ENCODE results near the gene TOP1. TPM values are rescaled to one million over a fixed set of nuclear protein-coding genes. Genes with fewer than 3 reads are reported as not detected.
A peak's percentile ranks its signal among the peaks of the same experiment; 100 is the strongest.
"Not testable (repeated sequence)": the region's sequence is repeated elsewhere in the genome, so short reads cannot be mapped to it uniquely, and the experiment has no call there.

Gene TOP1
- total RNA-seq, 1 donor, result 5.7 TPM

DNA sequence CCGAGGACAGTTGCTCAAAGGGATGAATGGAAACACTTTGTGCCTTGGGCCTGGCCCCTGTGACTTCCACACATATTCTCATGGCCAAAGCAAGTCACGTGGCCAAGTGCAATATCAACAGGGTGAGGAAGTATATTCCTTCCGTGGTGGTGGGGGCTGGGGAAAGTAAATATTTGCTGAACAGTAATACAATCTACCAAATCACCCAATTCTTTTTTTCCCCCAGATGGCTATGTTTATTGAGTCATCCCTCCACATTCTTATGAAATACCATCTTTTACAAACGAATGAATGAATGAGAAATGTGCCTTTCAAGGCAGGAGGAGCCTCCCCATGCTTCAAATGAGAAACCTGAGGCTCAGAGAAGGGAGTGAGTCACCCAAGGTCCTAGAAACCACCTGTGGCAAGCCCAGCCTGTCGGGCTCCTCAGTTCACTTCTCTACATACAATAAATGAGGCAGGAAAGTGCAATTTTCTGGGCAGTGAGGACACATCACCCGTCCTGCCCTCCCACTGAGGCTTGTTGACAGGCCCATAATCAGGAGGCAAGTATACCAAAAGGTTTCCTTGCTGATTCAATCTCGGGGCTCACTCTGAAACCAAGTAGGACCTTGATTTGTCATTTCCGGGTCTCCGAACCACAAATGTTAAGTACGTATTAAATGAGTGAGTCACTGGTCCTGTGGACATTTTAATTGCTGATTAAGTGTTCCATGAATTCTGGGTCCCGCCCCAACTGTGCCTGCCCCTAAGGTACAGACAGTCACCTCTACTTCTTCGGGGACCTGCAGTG lies 25.3 kb upstream of the TOP1 start:
- DNase-seq (ENCODE audit: low read depth in 2 of 3, low spot score in 2 of 3), result peak; percentile 42 to 88 (median 83)

GRCh38 chr20:41003936-41004294 lies 24.7 kb upstream of the TOP1 start:
- DNase-seq (ENCODE audit: low read depth in 2 of 3, low spot score in 2 of 3), result not testable (repeated sequence)

- no peak for DNase-seq (ENCODE audit: low read depth in 2 of 3, low spot score in 2 of 3)
Measured at GRCh38 chr20:41004531-41005360, 23.9 kb upstream of the TOP1 start.

- no peak for DNase-seq (ENCODE audit: low read depth in 2 of 3, low spot score in 2 of 3)
Measured at GRCh38 chr20:41005361-41005729, 23.3 kb upstream of the TOP1 start.

GRCh38 chr20:41006126-41006935 lies 22.3 kb upstream of the TOP1 start:
- DNase-seq (ENCODE audit: low read depth in 2 of 3, low spot score in 2 of 3), result no peak

DNA sequence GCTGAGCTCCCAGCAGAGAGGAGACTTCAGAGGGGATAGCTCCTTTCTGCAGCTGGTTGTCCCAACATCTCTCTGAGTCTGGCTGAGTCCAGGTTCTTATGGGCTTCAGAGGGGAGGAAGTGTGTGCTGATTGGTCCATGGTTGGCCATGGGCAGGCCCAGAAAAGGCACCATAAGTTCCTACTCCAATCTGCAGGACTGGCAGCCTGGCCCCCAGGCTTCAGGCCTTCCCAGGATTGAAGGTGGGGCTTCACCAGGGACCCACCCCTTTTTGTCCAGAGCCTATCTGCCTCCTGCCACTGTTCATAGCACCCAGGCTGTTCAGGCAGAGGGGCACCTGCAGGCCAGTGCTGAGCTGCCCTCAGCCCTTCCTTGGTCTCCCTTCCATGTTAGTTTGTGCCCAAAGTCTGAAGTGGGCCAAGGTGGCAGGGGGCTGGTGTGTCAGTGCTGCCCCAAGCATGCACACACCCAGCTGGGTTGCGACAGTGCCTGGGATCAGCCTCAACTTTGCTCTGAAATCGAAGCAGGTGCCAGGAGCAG lies 21.6 kb upstream of the TOP1 start:
- no peak for DNase-seq (ENCODE audit: low read depth in 2 of 3, low spot score in 2 of 3)

- no peak for DNase-seq (ENCODE audit: low read depth in 2 of 3, low spot score in 2 of 3)
Measured at GRCh38 chr20:41007481-41007880, 21.1 kb upstream of the TOP1 start.

GRCh38 chr20:41009946-41010345 lies 18.7 kb upstream of the TOP1 start:
- no peak for DNase-seq (ENCODE audit: low read depth in 2 of 3, low spot score in 2 of 3)

GRCh38 chr20:41011551-41012067 lies 17.0 kb upstream of the TOP1 start:
- peak in 1 of 3 donors; percentile 40 for DNase-seq (ENCODE audit: low read depth in 2 of 3, low spot score in 2 of 3)

- no peak for DNase-seq (ENCODE audit: low read depth in 2 of 3, low spot score in 2 of 3)
Measured at GRCh38 chr20:41014561-41015088, 14.0 kb upstream of the TOP1 start.

DNA sequence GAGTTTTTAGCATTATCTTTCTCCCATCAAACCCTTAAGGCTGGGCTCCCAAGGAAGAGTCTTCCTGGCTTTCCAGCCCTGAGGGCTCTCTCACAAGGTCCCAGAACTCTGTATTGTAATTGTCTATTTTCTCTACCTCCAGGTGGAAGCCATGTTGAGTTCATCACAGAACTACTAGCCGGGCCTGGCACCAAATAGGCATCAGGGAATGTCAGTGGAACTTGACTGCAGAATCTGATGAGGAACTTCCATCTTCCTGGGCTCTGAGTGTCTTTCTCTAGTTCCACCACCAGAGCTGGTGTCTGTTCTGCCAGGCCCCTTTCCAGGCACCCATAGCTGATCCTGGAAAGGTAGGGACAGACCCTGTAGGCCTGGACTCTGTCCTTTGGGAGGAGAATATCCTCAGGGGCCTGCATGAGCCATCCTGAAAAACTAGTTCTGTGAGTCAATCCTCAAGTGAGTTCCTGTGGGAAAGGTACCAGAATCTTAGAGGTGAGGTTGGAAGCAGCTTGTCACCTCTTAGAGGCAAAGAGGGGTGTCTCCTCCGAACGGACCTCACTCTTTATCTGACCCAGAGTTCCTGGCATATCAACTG lies 11.1 kb upstream of the TOP1 start:
- DNase-seq (ENCODE audit: low read depth in 2 of 3, low spot score in 2 of 3), result no peak

- no peak for DNase-seq (ENCODE audit: low read depth in 2 of 3, low spot score in 2 of 3)
Measured at GRCh38 chr20:41018153-41018552, 10.5 kb upstream of the TOP1 start.

- DNase-seq (ENCODE audit: low read depth in 2 of 3, low spot score in 2 of 3), result no peak
Measured at GRCh38 chr20:41023549-41023948, 5.1 kb upstream of the TOP1 start.

DNA sequence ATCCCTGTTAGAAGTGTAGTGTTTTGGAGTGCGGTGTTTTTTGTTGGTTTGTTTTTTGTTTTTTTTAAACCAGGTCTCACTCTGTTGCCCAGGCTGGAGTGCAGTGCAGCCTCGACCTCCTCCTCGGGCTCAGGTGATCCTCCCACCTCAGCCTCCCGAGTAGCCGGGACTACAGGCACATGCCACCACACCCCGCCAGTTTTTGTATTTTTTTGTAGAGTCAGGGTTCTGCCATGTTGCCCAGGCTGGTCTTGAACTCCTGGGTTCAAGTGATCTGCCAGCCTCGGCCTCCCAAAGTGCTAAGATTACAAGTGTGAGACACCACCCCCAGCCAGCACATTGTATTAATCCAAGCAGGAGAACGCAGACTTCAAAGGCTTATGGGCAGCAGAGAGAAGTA lies 1.3 kb upstream of the TOP1 start:
- no peak for DNase-seq (ENCODE audit: low read depth in 2 of 3, low spot score in 2 of 3)

DNA sequence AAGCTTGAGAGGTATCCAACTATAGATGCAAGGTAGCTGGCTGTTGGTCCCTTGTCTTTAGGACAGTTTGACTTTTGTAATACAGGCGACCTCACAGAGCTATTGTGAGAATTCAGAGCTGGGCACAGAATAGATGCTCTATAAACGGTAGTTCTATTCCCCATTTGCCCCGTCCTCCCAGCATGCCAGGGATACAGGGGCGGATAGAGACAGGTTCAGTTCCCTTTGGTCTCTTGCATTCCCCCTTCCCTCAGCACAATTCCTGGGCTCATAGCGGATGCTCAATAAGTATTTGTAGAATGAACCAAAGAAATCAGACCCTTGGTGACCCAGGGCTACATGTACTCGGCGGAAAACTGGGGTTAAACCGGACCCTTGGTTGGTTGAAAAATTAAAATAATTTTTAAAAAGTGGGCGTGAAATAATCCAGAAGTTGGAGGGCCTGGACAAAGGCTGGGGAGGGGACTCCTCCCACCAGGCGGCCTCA lies 707 bp upstream of the TOP1 start:
- no peak for DNase-seq (ENCODE audit: low read depth in 2 of 3, low spot score in 2 of 3)

DNA sequence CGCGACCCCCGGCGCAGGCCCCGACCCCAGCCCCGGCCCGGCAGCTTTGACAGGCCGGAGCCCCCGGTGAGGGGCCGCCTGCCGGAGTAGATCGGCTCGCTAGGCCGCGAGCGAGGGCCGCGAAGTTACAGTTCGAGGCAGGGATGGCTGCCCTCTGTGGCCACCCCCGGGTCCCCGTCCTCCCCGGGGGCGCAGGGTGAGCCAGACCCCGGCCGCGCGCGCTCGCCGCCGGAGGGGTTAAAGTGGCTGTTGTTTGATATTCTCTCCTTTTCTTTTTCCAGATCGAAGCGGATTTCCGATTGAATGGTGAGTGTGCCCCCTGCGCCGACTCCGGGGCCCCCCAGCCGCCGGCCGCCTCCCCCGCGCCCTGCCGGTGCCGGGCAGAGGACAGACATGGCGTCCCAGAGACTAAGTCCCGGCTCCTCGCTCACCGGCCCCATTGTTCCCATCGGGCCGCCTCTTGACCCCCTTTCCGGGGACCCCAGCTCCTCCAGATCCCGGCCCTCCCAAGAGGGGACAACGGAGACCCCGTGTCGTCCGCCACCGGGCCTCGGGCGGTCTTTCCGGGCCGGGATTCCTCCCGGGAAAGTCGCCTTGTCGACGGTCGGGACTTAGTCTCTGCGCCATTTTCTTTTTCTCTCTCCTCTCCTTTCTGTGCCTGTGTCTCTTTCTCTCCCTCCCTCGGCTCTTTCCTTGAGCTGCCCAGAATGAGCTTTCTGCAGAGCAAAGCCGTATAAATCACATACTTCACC lies 704 bp downstream of the TOP1 start:
- DNase-seq (ENCODE audit: low read depth in 2 of 3, low spot score in 2 of 3), result peak in 1 of 3 donors; percentile 30

DNA sequence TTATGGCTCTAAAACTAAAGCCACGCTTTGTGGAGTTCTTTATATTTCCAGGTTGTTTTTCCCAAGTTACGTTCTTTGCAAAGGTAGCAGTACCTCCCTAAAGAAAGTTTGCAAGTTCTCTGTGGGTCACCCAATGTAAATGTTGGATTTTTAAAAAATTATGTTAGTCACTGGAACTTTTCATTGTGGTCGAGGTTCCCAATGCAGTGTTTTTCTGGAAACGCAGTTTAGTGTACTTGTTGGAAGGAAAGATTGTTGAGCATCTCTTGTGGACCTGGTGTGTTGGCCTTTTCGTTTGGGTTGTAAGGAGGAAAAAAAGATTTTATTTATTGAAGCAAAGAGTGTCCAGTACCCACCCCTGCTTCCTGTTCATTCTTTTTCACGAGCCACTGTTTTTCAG lies 1.4 kb downstream of the TOP1 start:
- no peak for DNase-seq (ENCODE audit: low read depth in 2 of 3, low spot score in 2 of 3)

DNA sequence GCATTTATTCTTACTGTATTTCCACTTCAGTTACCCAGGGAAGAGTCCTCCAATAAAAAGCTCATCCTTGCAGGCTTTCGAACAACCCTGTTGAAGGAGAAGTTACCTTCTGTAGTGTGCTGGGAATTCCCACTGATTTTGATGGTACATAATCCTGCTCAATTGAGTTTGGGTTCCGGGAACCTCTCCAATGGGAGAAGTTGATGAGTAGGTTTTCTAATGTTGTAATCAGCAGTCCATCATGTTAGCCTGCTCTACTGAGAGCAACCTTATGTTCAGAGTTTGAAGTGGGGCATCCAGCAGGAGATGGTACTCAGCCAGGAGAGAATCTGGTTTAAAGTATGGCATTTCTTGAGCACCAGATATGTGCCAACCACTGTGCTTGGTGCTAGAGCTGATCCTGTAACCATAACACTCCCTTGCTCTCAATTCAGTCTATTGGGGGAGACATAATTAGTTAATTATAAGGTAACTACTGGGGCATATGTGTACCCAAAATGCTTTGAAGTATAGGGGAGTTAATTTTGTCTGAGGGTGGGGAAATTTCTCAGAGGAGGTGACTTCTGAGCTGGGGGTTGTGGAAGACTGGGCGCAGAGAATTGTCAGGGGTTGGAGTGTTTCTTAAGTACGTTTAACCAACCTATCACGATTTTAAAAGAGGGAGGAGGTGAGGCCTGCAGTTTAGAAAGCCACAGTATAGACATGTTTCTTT lies 2.1 kb downstream of the TOP1 start:
- DNase-seq (ENCODE audit: low read depth in 2 of 3, low spot score in 2 of 3), result no peak

DNA sequence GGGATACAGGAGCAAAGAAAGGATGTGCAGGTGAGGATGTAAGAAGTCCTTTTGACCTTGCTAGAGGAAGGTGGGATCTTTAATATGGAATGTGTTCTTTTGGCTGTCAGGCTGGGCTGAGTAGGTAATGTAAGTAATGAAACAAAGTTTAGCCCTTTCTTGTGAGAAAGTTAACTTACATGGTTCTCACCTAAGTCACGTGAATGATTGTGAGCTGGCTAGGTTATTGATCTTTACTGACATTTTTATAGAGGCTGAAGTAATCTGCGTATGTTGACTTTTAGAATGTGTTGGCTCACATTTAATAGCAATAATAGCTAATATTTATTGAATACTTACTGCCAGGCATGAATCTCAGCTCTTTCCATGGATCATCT lies 2.6 kb downstream of the TOP1 start:
- DNase-seq (ENCODE audit: low read depth in 2 of 3, low spot score in 2 of 3), result no peak

Data from hematopoietic multipotent progenitor cell (in vitro differentiated cells).